PFSK-1 (cell line): ENCODE data around the gene TYRO3.

Source experiments
- FOXP2 ChIP-seq: optimal IDR thresholded peaks from 2 replicates; pipeline ENCODE3; 2011; ENCODE audit warnings: borderline replicate concordance, control low read depth, inconsistent platforms; ENCODE audit not compliant: insufficient read depth; ENCODE audit errors: extremely low read length, extremely low read depth
- POLR2AphosphoS5 ChIP-seq: IDR thresholded peaks from 2 replicates; pipeline ENCODE4 v1.6.1; 2012; ENCODE audit warnings: low read depth, mild to moderate bottlenecking, control low read depth, low read length, moderate library complexity
- SIN3A ChIP-seq: IDR thresholded peaks from 2 replicates; pipeline ENCODE4 v1.6.1; 2012; ENCODE audit warnings: mild to moderate bottlenecking, low read length, moderate library complexity, borderline replicate concordance; ENCODE audit not compliant: insufficient read depth
- TAF1 ChIP-seq: IDR thresholded peaks from 2 replicates; pipeline ENCODE4 v1.6.1; 2012; ENCODE audit warnings: low read length, control low read depth, borderline replicate concordance; ENCODE audit not compliant: insufficient read depth
- TF ChIP-seq, protein P1 (sequence below), 2 experiments: IDR thresholded peaks; 2 replicates each; pipeline versions ENCODE4 v1.6.1 to v1.8.0; 2011 to 2012; ENCODE audit warnings: low read depth in 2 of 2, low read length in 2 of 2, control low read depth in 1 of 2, inconsistent platforms in 1 of 2, mild to moderate bottlenecking in 1 of 2, moderate library complexity in 1 of 2; ENCODE audit not compliant: insufficient read depth in 1 of 2

The TYRO3 gene

DNA sequence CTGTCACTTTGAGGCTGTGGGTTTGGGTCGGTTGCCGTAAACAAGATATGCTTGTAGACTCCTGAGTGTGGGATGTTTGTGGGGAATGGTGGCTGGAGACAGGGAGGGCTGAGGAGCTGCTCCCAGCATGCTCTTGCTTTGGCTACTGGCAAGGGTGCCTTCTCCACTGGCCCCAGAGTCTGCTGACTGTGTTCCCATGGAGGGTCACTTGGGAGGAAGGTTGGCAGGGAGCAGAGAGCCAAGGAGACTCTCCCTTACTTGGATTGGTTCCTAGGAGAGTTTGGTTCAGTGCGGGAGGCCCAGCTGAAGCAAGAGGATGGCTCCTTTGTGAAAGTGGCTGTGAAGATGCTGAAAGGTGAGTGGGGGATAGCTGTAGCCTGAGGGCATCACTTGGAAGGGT, 11.8 kb downstream of the TYRO3 start:
- TF ChIP-seq POLR2AphosphoS5 (no peak), TAF1 (no peak), SIN3A (no peak), FOXP2 (no peak)
- TF ChIP-seq, protein P1, sequence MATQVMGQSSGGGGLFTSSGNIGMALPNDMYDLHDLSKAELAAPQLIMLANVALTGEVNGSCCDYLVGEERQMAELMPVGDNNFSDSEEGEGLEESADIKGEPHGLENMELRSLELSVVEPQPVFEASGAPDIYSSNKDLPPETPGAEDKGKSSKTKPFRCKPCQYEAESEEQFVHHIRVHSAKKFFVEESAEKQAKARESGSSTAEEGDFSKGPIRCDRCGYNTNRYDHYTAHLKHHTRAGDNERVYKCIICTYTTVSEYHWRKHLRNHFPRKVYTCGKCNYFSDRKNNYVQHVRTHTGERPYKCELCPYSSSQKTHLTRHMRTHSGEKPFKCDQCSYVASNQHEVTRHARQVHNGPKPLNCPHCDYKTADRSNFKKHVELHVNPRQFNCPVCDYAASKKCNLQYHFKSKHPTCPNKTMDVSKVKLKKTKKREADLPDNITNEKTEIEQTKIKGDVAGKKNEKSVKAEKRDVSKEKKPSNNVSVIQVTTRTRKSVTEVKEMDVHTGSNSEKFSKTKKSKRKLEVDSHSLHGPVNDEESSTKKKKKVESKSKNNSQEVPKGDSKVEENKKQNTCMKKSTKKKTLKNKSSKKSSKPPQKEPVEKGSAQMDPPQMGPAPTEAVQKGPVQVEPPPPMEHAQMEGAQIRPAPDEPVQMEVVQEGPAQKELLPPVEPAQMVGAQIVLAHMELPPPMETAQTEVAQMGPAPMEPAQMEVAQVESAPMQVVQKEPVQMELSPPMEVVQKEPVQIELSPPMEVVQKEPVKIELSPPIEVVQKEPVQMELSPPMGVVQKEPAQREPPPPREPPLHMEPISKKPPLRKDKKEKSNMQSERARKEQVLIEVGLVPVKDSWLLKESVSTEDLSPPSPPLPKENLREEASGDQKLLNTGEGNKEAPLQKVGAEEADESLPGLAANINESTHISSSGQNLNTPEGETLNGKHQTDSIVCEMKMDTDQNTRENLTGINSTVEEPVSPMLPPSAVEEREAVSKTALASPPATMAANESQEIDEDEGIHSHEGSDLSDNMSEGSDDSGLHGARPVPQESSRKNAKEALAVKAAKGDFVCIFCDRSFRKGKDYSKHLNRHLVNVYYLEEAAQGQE (IDR thresholded peaks at IDR 0.05; ENCODE audit: insufficient read depth in 1 of 2, low read depth in 2 of 2, low read length in 2 of 2) = no peak

GRCh38 chr15:41571948-41572347, 12.9 kb downstream of the TYRO3 start:
- TF ChIP-seq, protein P1 (IDR thresholded peaks at IDR 0.05; ENCODE audit: insufficient read depth in 1 of 2, low read depth in 2 of 2, low read length in 2 of 2) = no peak
- TF ChIP-seq POLR2AphosphoS5 (no peak), SIN3A (no peak), FOXP2 (no peak)

DNA sequence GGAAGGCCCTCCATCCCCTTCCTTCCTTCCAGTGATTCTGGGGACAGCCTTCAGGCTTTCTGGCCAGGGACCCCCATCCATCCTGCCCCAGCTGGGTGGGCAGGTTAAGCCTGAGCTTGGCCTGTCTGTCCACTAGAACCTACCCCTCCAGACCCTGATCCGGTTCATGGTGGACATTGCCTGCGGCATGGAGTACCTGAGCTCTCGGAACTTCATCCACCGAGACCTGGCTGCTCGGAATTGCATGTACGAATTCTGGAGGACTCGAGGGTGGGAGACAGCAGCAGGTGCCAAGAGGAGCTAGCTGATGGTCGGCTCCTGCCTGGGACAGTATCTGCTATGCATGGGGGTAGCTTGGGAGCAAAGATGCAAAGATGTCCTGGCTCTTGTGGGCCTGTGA, 13.9 kb downstream of the TYRO3 start:
- no peak for TF ChIP-seq TAF1
- TF ChIP-seq SIN3A = no peak
- no peak for TF ChIP-seq POLR2AphosphoS5
- no peak for TF ChIP-seq FOXP2
- TF ChIP-seq, protein P1 (IDR thresholded peaks at IDR 0.05; ENCODE audit: insufficient read depth in 1 of 2, low read depth in 2 of 2, low read length in 2 of 2) = no peak

- TF ChIP-seq, protein P1 (IDR thresholded peaks at IDR 0.05; ENCODE audit: insufficient read depth in 1 of 2, low read depth in 2 of 2, low read length in 2 of 2) = no peak
- TF ChIP-seq SIN3A (no peak), FOXP2 (no peak), POLR2AphosphoS5 (no peak), TAF1 (no peak)
These were observed 14.4 kb downstream of the TYRO3 start for GRCh38 chr15:41573396-41573795.

GRCh38 chr15:41574158-41574557, 15.1 kb downstream of the TYRO3 start:
- TF ChIP-seq SIN3A = no peak
- no peak for TF ChIP-seq POLR2AphosphoS5
- TF ChIP-seq, protein P1 (IDR thresholded peaks at IDR 0.05; ENCODE audit: insufficient read depth in 1 of 2, low read depth in 2 of 2, low read length in 2 of 2) = no peak
- TF ChIP-seq TAF1 = no peak
- no peak for TF ChIP-seq FOXP2
